NB4 (cell line): Measurements from ENCODE around the gene KTN1.

Experiments used
- DNase-seq: peaks from one replicate; pipeline ENCODE4 v3.0.0; 2010; ENCODE audit warnings: low read depth
- H3K4me3 ChIP-seq: one replicate; pipeline ENCODE4 v1.5.1; 2011; ENCODE audit warnings: mild to moderate bottlenecking, low read depth, low read length, moderate library complexity
- CTCF ChIP-seq: IDR thresholded peaks from one replicate; pipeline ENCODE4 v1.5.1; 2012; ENCODE audit warnings: low read depth, low read length
- MYC ChIP-seq: IDR thresholded peaks from 2 replicates; pipeline ENCODE4 v1.6.1; 2011; ENCODE audit warnings: low read depth, low read length
- POLR2A ChIP-seq: IDR thresholded peaks from 2 replicates; pipeline ENCODE4 v1.6.1; 2011; ENCODE audit warnings: mild to moderate bottlenecking; ENCODE audit not compliant: insufficient read length; ENCODE audit errors: extremely low read depth
- TF ChIP-seq, protein P1 (sequence below): IDR thresholded peaks from 2 replicates; pipeline ENCODE4 v1.6.1; 2011; ENCODE audit warnings: low read depth, low read length

The KTN1 gene

DNA sequence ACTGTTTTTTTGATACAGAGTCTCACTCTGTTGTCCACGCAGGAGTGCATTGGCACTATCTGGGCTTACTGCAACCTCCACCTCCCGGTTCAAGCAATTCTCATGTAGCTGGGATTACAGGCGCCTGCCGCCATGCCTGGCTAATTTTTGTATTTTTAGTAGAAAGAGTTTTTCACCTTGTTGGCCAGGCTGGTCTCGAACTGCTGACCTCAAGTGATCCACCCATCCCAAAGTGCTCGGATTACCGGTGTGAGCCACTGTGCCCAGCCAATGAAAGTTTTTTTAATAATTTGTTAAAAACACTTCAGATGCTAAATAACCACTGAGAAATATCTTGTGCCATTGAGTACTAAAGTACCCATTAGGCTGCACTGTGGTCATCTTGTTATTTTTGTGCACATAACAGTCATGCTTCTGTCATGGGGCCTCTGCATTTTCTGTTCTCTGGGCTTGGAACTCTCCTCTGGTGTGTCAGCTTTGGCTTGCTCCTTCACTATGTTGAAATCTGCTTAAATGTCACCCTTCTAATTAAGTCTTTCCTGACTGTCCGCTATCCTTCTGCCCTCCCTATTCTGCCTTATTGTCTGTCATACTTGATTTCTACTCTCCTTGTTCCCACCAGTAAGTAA, 105.1 kb downstream of the KTN1 start:
- H3K4me3 ChIP-seq, result no peak overlapping the region
- no peak for DNase-seq
- TF ChIP-seq, protein P1, sequence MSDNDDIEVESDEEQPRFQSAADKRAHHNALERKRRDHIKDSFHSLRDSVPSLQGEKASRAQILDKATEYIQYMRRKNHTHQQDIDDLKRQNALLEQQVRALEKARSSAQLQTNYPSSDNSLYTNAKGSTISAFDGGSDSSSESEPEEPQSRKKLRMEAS, result no peak
- TF ChIP-seq POLR2A (no peak), CTCF (no peak), MYC (no peak)

DNA sequence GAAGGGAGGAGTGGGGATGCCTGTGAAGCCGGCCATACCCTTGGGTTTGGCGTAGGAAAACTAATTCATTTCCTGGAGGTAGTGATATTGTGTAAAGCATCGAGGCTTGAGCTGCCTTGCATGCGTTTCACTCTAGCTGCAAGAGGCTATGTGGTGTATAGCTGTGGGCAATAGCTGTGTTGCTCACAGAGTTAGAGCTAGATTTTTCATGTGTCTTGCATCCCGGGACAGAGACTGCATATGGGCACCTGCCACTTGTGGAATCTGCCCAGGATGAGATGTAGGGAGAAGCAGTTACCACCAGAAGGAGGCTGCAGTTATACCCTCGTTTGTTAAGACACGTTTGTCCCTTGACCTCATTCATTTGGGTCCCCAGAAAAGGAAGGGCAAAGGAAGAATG, 106.7 kb downstream of the KTN1 start:
- no peak overlapping the region for H3K4me3 ChIP-seq
- DNase-seq, result no peak
- no peak for TF ChIP-seq POLR2A
- no peak for TF ChIP-seq MYC
- no peak for TF ChIP-seq CTCF
- TF ChIP-seq, protein P1, result no peak

DNA sequence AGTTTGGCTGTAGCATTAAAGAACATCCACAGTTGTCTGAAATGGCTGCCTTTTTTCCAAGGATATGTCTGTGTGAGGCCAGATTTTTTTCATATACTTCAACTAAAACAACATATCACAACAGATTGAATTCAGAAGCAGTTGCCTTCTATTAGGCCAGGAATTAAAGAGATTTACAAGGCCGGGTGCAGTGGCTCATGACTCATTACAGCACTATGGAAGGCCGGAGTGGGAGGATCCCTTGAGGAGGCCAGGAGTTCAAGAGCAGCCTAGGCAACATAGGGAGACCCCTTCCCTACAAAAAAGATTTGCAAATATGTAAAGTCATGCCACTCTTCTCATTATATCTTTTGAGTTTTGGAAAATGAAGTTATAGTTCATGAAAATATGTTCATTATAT, 108.6 kb downstream of the KTN1 start:
- DNase-seq, result no peak
- no peak overlapping the region for H3K4me3 ChIP-seq
- TF ChIP-seq POLR2A, result no peak
- no peak for TF ChIP-seq CTCF
- TF ChIP-seq, protein P1, result no peak
- no peak for TF ChIP-seq MYC

- H3K4me3 ChIP-seq, result no peak overlapping the region
- TF ChIP-seq CTCF (no peak), MYC (no peak), POLR2A (no peak)
- TF ChIP-seq, protein P1, result no peak
- no peak for DNase-seq
These were observed 110.2 kb downstream of the KTN1 start for GRCh38 chr14:55689981-55690871.

DNA sequence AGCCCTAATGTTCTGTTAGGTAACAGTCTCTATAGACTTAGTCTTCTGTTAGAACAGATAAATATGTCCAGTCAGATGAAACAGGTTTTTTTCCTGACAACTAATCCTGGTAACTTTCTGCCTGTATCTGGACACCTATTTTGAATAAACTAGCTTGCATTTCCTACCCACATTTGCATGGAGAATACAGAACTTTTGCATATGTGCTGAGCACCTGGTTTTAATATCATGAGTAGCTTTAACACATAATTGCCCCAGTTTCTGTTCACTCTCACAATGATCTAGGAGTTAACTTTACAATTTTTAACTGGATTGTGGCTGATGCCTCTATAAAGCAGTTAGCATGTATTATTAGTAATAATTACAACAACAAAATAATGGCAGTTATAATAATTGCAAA, 111.7 kb downstream of the KTN1 start:
- no peak for TF ChIP-seq MYC
- no peak for TF ChIP-seq POLR2A
- no peak for TF ChIP-seq CTCF
- TF ChIP-seq, protein P1, result no peak
- no peak for DNase-seq
- no peak overlapping the region for H3K4me3 ChIP-seq
